Measurements from ENCODE around the gene SERPINE3. TPM values are rescaled to one million over a fixed set of nuclear protein-coding genes. Genes with fewer than 3 reads are reported as not detected.
A peak's percentile ranks its signal among the peaks of the same experiment; 100 is the strongest.

SERPINE3 gene
- total and polyA plus RNA-seq, 2 of the 4 experiments (the other 2 are of a cell fraction): not detected

DNA sequence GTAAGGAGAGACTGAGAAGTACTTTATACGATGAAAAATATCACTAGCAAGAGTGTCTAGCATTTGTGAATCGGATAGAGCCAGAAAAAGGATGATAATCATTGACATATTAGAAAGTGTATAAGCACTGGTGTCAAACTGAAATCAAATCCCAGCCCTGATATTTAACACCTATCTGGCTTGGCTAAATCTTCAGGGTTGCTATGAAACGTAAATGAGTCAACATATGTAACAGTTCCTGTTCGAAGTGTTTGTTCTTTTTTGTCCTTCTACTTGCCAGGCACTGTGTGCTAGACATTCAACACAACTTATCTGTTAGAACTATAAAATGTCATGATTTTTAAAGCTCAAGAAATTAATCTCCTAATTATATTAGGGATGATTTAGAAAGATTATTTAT lies 40.8 kb downstream of the SERPINE3 start:
- Histone ChIP-seq H3K4me3 (ENCODE audit: insufficient read depth, low read depth, low read length) (no peak overlapping the region), H3K18ac (ENCODE audit: low read depth, low read length) (no peak overlapping the region), H3K4ac (ENCODE audit: low read depth, low read length) (no peak overlapping the region), H3K4me2 (ENCODE audit: low read depth, low read length) (no peak overlapping the region), H4K91ac (ENCODE audit: insufficient read depth, low read depth, low read length) (no peak overlapping the region), H2BK20ac (ENCODE audit: low read depth, low read length) (no peak overlapping the region), H3K23ac (ENCODE audit: low read depth, low read length) (no peak overlapping the region), H3K79me1 (ENCODE audit: low read depth in 1 of 2, low read length in 2 of 2) (peaks cover 5 to 11% of the 10 kb centered on the region in 2 experiments), H2BK5ac (ENCODE audit: low read depth, low read length, poor library complexity, severe bottlenecking) (no peak overlapping the region), H3K36me3 (ENCODE audit: control insufficient read depth, insufficient read depth, low read length) (peaks cover 13% of the 10 kb centered on the region), H3K9me1 (ENCODE audit: insufficient read depth, low read length) (peaks cover 4% of the 10 kb centered on the region; the same call in 1 of the 2 replicates), H2AFZ (replicated peaks; ENCODE audit: low read length, poor library complexity) (no peak overlapping the region), H2AK5ac (ENCODE audit: low read depth, low read length) (no peak overlapping the region), H3K14ac (replicated peaks; ENCODE audit: low read depth, low read length) (no peak overlapping the region), H3K27me3 (ENCODE audit: control insufficient read depth, insufficient read depth, low read length) (no peaks in the 10 kb centered on the region), H2AK9ac (replicated peaks; ENCODE audit: low read depth, low read length, poor library complexity) (no peak overlapping the region), H3K9ac (ENCODE audit: low read depth, low read length) (no peak overlapping the region), H3K9me3 (ENCODE audit: control insufficient read depth, insufficient read depth, low read length) (no peaks in the 10 kb centered on the region), H3K56ac (ENCODE audit: extremely low read depth, insufficient read depth, low read length) (no peak overlapping the region), H4K8ac (ENCODE audit: low read depth in 2 of 2, low read length in 2 of 2) (no peak overlapping the region), H2BK120ac (ENCODE audit: low read depth, low read length) (no peak overlapping the region), H4K5ac (ENCODE audit: low read depth, low read length) (no peak overlapping the region), H3K27ac (ENCODE audit: insufficient read depth, low read length) (no peak overlapping the region), H2BK15ac (ENCODE audit: low read depth, low read length) (no peak overlapping the region), H4K20me1 (ENCODE audit: insufficient read depth, low read length) (no peaks in the 10 kb centered on the region), H3K4me1 (ENCODE audit: control insufficient read depth, insufficient read depth, low read length) (no peaks in the 10 kb centered on the region)
- DNase-seq (peak; percentile 16), ATAC-seq (ENCODE audit: low read depth) (no peak)
- in situ Hi-C loops (cut with MboI; ENCODE audit: low sequenced_read_pairs) (no loop called here), intact Hi-C loops (cut with micrococcal nuclease) (loop anchor here (2.0 kb wide), 1 partner anchor 13 kb away; no protein-coding TSS in a partner anchor), dilution Hi-C loops (cut with HindIII; ENCODE audit: low sequenced_read_pairs, unreplicated experiment) (no loop called here)
- ChIA-PET CTCF (interaction anchor here (1.2 kb wide), 1 partner anchor 17 kb away, joined by 3 read pairs; no protein-coding TSS in a partner anchor), POLR2A (ENCODE audit: unreplicated experiment) (no interaction called here)
- WGBS, 2 experiments (ENCODE audit: extremely low coverage in 2 of 2, insufficient read length in 1 of 2): no CpG with 5 or more reads among the region's 4 CpGs
- TF ChIP-seq ELK1 (IDR thresholded peaks at IDR 0.05; ENCODE audit: borderline replicate concordance, low read depth, low read length) (no peak), USF2 (IDR thresholded peaks at IDR 0.05; ENCODE audit: low read depth, low read length) (no peak), POLR2A (IDR thresholded peaks at IDR 0.05; ENCODE audit: low read depth, low read length) (no peak), BHLHE40 (IDR thresholded peaks at IDR 0.05; ENCODE audit: low read depth, low read length) (no peak), MAFK (IDR thresholded peaks at IDR 0.05; ENCODE audit: low read depth, low read length) (no peak), RAD21 (IDR thresholded peaks at IDR 0.05; ENCODE audit: low read length) (no peak)
- BruUV-seq (replicated peaks): no TSS peak
